MCF 10A (cell line): ENCODE data around the gene RFWD3. TPM values are rescaled to one million over a fixed set of nuclear protein-coding genes. Genes with fewer than 3 reads are reported as not detected.
A peak's percentile ranks its signal among the peaks of the same experiment; 100 is the strongest.

Experiments
- BruUV-seq: library from RNA; stranded (reverse); fragments of 400-500 nt; replicated peaks from 2 replicates; lab custom pipeline; 2021; lab: Mats Ljungman, UMichigan
- CTCF ChIA-PET: fragments of 300-600 bp; sonication (Branson Sonifier 250); formaldehyde crosslinking; extraction: SDS; loops from one replicate; lab custom pipeline; 2021; ENCODE audit warnings: antibody characterized with exemption, inconsistent platforms; lab: Yijun Ruan, JAX
- POLR2A ChIA-PET: fragments of 300-600, 350-650 bp; sonication (Branson Sonifier 250); formaldehyde crosslinking; extraction: SDS; loops from one replicate; lab custom pipeline; 2020; ENCODE audit warnings: antibody characterized with exemption, inconsistent platforms; lab: Yijun Ruan, JAX
- DNase-seq: peaks from one replicate; pipeline ENCODE4 v3.0.0-alpha.2; 2018; ENCODE audit not compliant: unreplicated experiment
- H3K27ac Mint-ChIP-seq: one replicate; pipeline ENCODE4 v1.8.0; 2022; ENCODE audit warnings: mild to moderate bottlenecking, low read depth, mixed read lengths; ENCODE audit not compliant: unreplicated experiment
- H3K27me3 Mint-ChIP-seq: one replicate; pipeline ENCODE4 v1.8.0; 2022; ENCODE audit warnings: mixed read lengths; ENCODE audit not compliant: insufficient read depth, unreplicated experiment
- H3K36me3 Mint-ChIP-seq: one replicate; pipeline ENCODE4 v1.8.0; 2022; ENCODE audit warnings: mild to moderate bottlenecking, moderate library complexity, mixed read lengths; ENCODE audit not compliant: insufficient read depth, unreplicated experiment
- H3K4me1 Mint-ChIP-seq: one replicate; pipeline ENCODE4 v1.8.0; 2022; ENCODE audit warnings: mixed read lengths; ENCODE audit not compliant: insufficient read depth, unreplicated experiment
- H3K4me3 Mint-ChIP-seq: one replicate; pipeline ENCODE4 v1.8.0; 2022; ENCODE audit warnings: mild to moderate bottlenecking, moderate library complexity, mixed read lengths; ENCODE audit not compliant: unreplicated experiment
- H3K9me3 Mint-ChIP-seq: one replicate; pipeline ENCODE4 v1.8.0; 2022; ENCODE audit warnings: mixed read lengths; ENCODE audit not compliant: unreplicated experiment
- intact Hi-C: fragments of 100-400 bp; cut with micrococcal nuclease; formaldehyde crosslinking; loops from 2 replicates; pipeline ENCODE4 v1.14.1; 2022
- total RNA-seq: library from RNA; stranded (reverse); gene quantifications from 2 replicates; pipeline ENCODE4 v1.2.3, GENCODE V29; 2022
- TF ChIP-seq, protein P1 (sequence below): fragments of 200-600 bp; IDR thresholded peaks from one replicate; pipeline ENCODE4 v1.8.0; 2022; ENCODE audit warnings: antibody characterized with exemption, mild to moderate bottlenecking; ENCODE audit not compliant: unreplicated experiment

RFWD3 gene
- total RNA-seq, 1 experiment from 2014 or later, result 33.7 TPM

DNA sequence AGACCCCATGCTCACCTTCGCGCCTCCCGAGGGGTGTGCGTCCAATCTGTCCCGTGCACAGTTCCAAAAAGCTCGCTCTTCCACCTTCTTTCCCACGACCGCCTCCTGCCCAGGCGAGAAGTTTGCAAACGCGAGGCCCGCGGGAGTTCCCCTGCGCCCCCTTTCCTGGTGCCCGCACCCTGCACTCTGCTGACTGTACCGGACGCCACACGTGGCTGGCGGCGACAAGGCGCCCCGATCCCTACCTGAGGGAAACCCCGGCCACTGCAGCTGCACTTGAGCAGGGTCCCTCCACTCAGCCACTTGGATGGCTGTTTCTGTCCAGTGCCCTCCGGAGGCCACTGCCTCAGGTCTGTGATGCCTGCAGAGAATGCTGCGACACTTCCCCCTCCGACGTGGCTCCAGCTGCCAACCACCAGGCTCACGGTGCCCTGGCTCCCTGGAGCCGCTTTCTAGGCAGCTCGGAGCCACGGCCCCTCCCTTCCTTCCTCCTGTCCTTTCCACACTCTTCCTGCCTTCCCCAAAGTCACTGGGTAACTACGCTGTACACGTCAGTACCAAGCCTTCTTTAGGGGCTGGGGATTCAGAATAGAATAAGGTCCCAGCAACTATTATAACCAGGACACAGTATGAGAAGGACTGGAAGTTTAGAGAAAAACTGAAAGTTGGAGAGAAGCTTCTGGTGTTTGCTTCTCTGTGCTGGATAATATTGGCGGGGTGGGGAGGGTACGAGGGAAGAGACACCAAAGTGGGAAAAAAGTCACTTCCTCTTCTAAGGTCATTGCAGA is 34.0 kb upstream of the RFWD3 start, which contains the start of gene MLKL:
TSS of gene MLKL (minus strand) at position 425 of the 788 bp plus-strand sequence. CDS start 5,105 bp downstream, outside the sequence.
- Mint-ChIP-seq H3K27ac (peak within 1 kb of the TSS; percentile 98), H3K4me3 (peak within 1 kb of the TSS; percentile 100), H3K4me1 (peaks cover 34% of the 10 kb centered on the region), H3K27me3 (no peaks in the 10 kb centered on the region), H3K9me3 (no peaks in the 10 kb centered on the region), H3K36me3 (peaks cover 2% of the 10 kb centered on the region)
- POLR2A ChIA-PET, result interaction anchor here (0.6 to 3.6 kb wide), 19 partner anchors 8 to 554 kb away, joined by 3 to 33 read pairs (median 5); partner anchors contain the start of genes GLG1 and RFWD3
- TF ChIP-seq, protein P1, sequence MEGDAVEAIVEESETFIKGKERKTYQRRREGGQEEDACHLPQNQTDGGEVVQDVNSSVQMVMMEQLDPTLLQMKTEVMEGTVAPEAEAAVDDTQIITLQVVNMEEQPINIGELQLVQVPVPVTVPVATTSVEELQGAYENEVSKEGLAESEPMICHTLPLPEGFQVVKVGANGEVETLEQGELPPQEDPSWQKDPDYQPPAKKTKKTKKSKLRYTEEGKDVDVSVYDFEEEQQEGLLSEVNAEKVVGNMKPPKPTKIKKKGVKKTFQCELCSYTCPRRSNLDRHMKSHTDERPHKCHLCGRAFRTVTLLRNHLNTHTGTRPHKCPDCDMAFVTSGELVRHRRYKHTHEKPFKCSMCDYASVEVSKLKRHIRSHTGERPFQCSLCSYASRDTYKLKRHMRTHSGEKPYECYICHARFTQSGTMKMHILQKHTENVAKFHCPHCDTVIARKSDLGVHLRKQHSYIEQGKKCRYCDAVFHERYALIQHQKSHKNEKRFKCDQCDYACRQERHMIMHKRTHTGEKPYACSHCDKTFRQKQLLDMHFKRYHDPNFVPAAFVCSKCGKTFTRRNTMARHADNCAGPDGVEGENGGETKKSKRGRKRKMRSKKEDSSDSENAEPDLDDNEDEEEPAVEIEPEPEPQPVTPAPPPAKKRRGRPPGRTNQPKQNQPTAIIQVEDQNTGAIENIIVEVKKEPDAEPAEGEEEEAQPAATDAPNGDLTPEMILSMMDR, result no peak
- TSS peak; percentile 36 for BruUV-seq
- DNase-seq, result peak; percentile 75
- intact Hi-C loops, result loop anchor here (2.0 kb wide), 1 partner anchor 112 kb away; no protein-coding TSS in a partner anchor
- CTCF ChIA-PET, result interaction anchor here (0.6 to 3.7 kb wide), 8 partner anchors 9 to 430 kb away, joined by 3 to 40 read pairs (median 4); no protein-coding TSS in a partner anchor

DNA sequence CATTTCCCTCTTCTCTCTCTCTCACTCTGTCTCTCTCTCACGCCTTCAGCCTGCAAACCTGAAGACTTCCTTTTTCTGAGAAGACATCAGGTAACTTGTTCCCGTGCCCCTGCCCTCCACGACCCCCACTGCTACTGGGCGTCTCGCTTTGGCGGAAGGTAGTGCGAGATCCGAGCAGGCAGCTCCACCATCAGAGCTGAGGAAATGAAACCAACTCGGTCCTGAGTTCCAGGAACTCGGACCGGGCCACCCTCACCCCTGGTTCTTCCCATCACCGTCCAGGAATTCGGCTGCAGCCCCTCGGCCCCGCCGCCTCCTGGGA is 33.4 kb upstream of the RFWD3 start:
- peak overlapping the region; percentile 98 for H3K27ac Mint-ChIP-seq
- no TSS peak for BruUV-seq
- ChIA-PET CTCF (interaction anchor here (0.6 to 3.7 kb wide), 10 partner anchors 8 to 431 kb away, joined by 3 to 40 read pairs (median 4); no protein-coding TSS in a partner anchor), POLR2A (interaction anchor here (0.6 to 3.6 kb wide), 14 partner anchors 8 to 312 kb away, joined by 3 to 33 read pairs (median 6); partner anchors contain the start of genes GLG1 and RFWD3)
- DNase-seq, result peak; percentile 35
- peak overlapping the region; percentile 100 for H3K4me3 Mint-ChIP-seq
- intact Hi-C loops, result loop anchor here (2.0 kb wide), 1 partner anchor 113 kb away; no protein-coding TSS in a partner anchor
- TF ChIP-seq, protein P1, result no peak
- H3K4me1 Mint-ChIP-seq, result peaks cover 34% of the 10 kb centered on the region
- no peaks in the 10 kb centered on the region for H3K27me3 Mint-ChIP-seq
- peaks cover 7% of the 10 kb centered on the region for H3K36me3 Mint-ChIP-seq
- H3K9me3 Mint-ChIP-seq, result no peaks in the 10 kb centered on the region

DNA sequence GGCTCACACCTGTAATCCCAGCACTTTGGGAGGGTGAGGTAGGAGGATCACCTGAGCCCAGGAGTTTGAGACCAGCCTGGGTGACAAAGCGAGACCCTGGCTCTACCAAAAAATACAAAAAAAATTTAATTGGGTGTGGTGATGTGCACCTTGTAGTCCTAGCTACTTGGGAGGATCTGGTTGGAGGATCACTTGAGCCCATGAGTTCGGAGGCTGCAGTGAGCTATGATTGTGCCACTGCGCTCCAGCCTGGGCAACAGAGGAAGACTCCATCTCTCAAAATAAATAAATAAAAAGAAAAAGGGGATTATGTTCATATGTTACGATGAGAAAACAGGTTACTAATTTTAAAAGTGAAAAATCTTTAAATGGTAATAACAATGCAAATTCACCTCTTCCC is 33.0 kb upstream of the RFWD3 start:
- CTCF ChIA-PET, result interaction anchor here (0.7 to 3.7 kb wide), 9 partner anchors 8 to 431 kb away, joined by 3 to 40 read pairs (median 3); no protein-coding TSS in a partner anchor
- POLR2A ChIA-PET, result interaction anchor here (1.0 to 3.6 kb wide), 8 partner anchors 9 to 312 kb away, joined by 4 to 33 read pairs (median 8); partner anchors contain the start of genes GLG1 and RFWD3
- TF ChIP-seq, protein P1, result no peak
- BruUV-seq, result no TSS peak
- H3K4me3 Mint-ChIP-seq, result peak overlapping the region; percentile 100
- H3K27ac Mint-ChIP-seq, result peak overlapping the region; percentile 98
- no peaks in the 10 kb centered on the region for H3K27me3 Mint-ChIP-seq
- peaks cover 34% of the 10 kb centered on the region for H3K4me1 Mint-ChIP-seq
- H3K36me3 Mint-ChIP-seq, result peaks cover 8% of the 10 kb centered on the region
- intact Hi-C loops, result loop anchor here (2.0 kb wide), 1 partner anchor 113 kb away; no protein-coding TSS in a partner anchor
- no peaks in the 10 kb centered on the region for H3K9me3 Mint-ChIP-seq
- no peak for DNase-seq

- Mint-ChIP-seq H3K4me3 (peak overlapping the region; percentile 100), H3K4me1 (peaks cover 34% of the 10 kb centered on the region), H3K27ac (peak overlapping the region; percentile 31), H3K9me3 (no peaks in the 10 kb centered on the region), H3K27me3 (no peaks in the 10 kb centered on the region), H3K36me3 (peaks cover 14% of the 10 kb centered on the region)
- intact Hi-C loops, result no loop called here
- TF ChIP-seq, protein P1, result no peak
- peak; percentile 24 for DNase-seq
- ChIA-PET POLR2A (interaction anchor here (0.8 to 1.2 kb wide), 3 partner anchors 14 to 104 kb away, joined by 3 to 5 read pairs (median 3); partner anchors contain the start of gene RFWD3), CTCF (interaction anchor here (0.7 to 2.5 kb wide), 4 partner anchors 10 to 167 kb away, joined by 4 to 20 read pairs (median 4); no protein-coding TSS in a partner anchor)
- no TSS peak for BruUV-seq
Measured at GRCh38 chr16:74698222-74698621, 31.5 kb upstream of the RFWD3 start.
